ENCODE measurements around the gene MRPS30.
"Not testable (repeated sequence)": the region's sequence is repeated elsewhere in the genome, so short reads cannot be mapped to it uniquely, and the experiment has no call there.

MRPS30 gene

DNA sequence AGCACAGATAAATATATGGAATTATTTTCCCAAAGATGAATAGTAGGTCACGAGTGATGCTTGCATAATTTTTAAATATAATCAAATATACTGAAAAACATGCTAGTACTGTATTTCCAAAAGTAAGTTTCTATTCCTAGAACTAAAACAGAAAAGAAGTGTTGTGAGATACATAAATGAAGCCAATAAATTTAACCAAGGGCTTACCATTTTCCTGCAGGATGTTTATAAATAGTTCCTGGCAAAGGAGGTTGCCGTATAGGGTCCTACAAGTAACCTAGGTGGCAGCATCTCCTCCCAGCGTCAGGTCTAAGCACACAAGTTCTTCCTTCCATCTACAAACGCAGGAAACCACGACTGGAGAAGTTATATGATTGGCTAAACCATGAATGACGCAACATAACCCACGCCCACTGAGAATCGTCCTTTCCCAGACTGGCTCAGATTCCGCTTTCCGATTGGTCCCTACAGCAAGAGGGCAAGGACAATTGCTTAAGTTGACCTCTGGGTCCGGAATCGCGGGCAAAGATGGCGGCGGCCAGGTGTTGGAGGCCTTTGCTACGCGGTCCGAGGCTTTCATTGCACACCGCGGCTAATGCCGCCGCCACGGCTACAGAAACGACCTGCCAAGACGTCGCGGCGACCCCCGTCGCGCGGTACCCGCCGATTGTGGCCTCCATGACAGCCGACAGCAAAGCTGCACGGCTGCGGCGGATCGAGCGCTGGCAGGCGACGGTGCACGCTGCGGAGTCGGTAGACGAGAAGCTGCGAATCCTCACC lies at the start of gene MRPS30:
TSS of gene MRPS30 (plus strand) at position 513 of the 780 bp plus-strand sequence. CDS start at position 529, 16 bp downstream.
- peak; percentile 61 to 80 (median 70) for DNase-seq (ENCODE audit: low read depth in 3 of 3, low spot score in 1 of 3)

DNA sequence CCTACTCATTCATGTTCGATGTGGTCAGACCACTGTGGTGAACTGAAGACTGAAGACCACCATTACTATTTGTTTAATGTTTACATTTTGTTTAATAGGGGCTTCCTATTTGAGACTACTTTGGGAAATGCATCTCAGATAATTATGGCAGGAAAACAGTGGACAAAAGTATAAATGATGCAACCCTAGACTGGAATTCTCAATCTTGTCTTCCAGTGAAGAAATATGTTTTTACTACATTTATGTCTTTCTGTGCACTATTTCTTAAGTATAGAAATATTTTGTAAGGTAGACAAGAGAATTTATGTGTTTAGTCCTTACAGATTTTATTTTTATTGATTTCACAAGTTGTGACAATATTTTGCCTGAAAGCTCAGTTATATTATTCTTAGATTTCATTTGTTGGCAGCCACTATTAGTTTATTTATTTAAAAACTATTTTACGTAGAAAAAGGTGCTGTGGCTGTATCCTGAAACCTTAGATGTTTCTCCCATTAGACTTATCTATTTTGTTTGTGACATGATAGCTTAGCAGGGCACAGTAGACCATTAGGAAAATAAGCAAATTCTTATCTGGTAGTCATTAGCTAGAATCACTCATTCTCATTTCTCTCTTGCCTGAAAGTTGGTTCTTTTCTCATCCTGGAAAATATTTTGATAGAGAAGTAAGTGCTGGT lies 39.4 kb upstream of the MRPS30 start:
- DNase-seq (ENCODE audit: low read depth in 3 of 3, low spot score in 1 of 3), result no peak

DNA sequence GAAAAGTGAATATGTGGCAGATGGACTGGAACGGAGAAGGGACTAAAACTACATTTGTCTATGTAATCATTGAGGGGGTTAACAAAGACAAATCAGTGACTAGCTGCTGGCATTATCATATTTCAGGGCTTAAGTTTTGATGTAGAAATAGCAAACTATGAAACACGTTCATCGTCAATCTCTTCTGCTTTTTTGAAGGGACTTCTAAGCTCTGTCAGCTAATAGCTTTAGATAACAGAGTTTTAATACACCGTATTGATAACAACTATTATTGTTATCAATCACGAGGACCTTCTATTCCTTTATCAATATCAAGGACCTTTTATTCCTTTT lies 38.9 kb upstream of the MRPS30 start:
- no peak for DNase-seq (ENCODE audit: low read depth in 3 of 3, low spot score in 1 of 3)

DNA sequence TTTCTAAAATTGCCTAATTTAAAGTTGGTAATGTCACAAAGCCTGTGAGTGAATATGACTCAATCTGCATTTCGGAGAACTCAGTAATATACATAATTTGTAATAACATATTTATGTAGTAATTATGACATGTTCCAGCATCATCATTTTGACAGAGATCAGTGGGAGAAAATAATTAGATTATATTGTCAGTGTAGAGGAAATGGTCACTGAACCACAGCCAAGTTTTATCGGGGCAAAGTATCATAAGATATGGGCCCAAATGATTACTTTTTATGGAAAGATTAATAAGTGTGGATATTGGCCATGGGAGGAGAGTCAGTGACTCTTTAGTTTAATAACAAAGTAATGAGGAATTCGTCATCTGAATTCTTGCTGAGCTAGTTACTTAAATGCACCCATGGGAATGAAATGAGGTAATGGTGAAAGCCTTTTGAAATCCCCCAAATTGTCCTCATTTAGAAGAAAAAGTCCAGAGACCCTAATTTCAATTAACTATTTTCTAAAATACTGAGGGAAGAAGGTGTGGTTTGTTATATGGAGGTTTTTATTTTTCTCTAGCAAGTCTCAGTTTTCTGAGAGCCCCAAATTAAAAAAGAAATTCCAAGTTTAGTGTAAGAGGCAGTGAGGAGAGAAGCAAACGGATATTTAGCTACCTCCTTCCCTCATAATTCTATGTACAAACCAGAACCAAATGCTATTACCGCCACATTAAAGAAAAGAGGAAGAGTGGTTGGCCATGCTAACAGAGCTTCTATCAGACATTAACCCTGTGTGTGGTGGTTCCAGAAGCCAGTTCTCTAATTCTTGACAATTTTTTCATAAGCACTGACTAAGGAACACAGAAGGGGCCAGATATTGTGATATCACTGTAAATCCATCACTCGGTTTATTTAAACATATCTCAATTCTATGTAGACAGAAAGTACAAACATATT lies 37.7 kb upstream of the MRPS30 start:
- no peak for DNase-seq (ENCODE audit: low read depth in 3 of 3, low spot score in 1 of 3)

DNA sequence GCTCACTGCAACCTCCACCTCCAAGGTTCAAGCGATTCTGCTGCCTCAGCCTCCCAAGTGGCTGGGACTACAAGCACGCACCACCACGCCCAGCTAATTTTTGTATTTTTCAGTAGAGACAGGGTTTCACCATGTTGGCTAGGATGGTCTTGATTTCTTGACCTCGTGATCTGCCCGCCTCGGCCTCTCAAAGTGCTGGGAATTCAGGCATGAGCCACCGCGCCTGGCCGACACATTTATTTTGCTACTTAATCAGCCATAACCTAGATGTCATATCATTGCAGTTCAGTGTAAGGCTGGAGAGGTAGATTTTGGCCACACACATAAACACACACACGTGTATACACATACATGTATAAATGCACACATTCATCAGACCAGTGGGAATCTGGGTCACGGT lies 36.4 kb upstream of the MRPS30 start:
- not testable (repeated sequence) for DNase-seq (ENCODE audit: low read depth in 3 of 3, low spot score in 1 of 3)

DNA sequence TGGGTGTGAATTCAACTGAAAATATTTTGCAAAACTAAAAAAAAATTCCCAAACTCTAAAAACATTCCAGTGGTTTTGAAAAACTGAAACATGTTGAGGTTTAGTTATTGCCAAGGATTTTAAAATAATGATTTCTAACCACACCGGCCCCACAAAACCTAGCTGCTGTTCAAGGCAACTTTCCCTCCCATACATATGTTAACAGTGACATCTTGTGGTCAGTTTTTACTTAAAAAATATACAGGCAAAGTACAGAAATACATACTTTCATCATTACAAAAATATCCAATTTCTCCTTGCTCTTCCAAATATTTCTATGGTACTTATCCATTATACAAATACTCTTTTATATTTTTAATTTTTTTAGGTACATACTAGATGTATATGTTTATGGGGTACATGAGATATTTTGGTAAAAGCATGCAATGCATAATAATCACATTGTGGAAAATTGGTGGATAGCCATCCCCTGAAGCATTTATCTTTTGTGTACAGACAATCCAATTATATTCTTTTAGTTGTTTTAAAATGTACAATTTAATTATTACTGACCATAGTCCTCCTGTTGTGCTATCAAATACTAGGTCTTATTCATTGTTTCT lies 34.4 kb upstream of the MRPS30 start:
- DNase-seq (ENCODE audit: low read depth in 3 of 3, low spot score in 1 of 3), result no peak

DNA sequence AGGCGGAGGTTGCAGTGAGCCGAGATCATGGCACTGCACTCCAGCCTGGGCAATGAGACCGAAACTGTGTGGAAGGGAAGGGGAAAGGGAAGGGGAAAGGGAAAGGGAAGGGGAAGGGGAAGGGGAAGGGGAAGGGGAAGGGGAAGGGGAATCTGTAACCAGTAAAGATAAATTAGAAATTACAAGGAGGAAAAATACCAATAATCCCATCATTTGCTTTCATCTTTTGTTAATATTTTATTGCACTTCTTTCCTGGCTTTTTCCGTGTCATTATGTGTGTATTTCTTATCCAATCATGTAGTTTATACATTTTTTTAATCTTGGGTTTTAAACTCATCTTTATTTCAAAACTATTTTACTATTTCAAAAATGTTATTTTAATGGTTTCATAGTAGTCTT lies 29.6 kb upstream of the MRPS30 start:
- no peak for DNase-seq (ENCODE audit: low read depth in 3 of 3, low spot score in 1 of 3)

DNA sequence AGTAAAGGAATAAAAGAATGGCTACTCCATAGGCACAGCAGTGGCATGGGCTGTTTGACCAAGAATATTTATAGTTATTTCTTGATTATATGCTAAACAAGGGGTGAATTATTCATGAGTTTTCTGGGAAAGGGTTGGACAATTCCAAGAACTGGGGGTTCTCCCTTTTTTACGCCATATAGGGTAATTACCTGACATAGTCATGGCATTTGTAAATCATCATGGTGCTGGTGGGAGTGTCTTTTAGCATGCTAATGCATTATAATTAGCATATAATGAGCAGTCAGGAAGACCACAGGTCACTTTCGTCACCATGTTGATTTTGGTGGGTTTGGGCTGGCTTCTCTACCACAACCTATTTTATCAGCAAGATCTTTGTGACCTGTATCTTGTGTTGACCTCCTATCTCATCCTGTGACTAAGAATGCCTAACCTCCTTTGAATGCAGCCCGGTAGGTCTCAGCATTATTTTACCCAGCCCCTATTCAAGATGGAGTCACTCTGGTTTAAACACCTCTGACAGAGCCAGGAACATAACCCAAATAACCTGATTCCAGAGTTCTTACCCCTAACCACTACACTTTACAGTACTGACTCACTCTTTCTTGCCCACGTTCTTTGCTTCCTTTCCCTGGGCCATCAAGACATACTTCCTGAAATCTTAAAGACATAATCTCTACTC lies 25.0 kb upstream of the MRPS30 start:
- DNase-seq (ENCODE audit: low read depth in 3 of 3, low spot score in 1 of 3), result no peak

DNA sequence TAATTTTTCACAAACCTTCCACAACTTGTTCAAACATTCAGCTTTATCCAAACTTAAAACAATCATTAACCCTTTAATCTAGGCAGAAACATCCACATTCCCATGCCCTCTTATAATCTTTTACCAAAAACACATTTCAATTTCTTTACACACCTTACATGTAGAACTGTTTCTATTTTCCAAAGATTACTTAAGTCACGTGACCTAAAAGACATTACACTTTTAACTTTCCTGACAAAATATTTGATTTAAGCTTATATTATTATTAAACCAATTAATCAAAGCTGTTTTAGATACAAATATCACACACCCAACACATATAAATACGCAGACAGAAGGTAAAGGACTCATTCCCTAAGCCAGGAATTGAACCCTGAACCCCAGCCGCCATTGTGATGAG lies 21.0 kb upstream of the MRPS30 start:
- DNase-seq (ENCODE audit: low read depth in 3 of 3, low spot score in 1 of 3), result no peak

DNA sequence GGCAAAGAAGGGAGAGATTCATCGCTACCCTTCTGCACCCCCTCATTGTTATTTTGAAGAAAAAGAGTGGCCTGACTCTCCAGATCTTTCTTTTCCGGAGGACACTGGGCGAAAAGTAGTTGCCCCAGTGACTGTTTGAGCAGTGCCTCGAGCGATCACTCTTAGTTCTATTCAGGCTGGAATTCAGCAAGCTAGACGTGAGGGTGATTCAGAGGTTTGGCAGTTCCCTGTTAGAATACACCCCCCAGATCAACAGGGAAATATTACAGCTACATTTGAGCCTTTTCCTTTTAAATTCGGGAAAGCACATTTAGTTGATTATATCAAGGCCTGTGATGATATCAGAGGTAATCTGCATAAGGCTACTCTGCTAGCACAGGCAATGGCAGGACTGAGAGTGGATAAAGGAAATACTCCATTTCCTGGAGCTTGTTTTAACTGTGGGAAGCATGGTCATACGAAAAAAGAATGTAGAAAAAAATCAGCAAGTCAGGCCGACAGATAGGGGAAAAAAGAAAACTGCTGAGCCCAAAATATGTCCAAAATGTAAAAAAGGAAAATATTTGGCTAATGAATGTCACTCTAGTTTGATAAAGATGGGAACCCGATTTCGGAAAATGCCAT lies 19.3 kb upstream of the MRPS30 start:
- not testable (repeated sequence) for DNase-seq (ENCODE audit: low read depth in 3 of 3, low spot score in 1 of 3)

DNA sequence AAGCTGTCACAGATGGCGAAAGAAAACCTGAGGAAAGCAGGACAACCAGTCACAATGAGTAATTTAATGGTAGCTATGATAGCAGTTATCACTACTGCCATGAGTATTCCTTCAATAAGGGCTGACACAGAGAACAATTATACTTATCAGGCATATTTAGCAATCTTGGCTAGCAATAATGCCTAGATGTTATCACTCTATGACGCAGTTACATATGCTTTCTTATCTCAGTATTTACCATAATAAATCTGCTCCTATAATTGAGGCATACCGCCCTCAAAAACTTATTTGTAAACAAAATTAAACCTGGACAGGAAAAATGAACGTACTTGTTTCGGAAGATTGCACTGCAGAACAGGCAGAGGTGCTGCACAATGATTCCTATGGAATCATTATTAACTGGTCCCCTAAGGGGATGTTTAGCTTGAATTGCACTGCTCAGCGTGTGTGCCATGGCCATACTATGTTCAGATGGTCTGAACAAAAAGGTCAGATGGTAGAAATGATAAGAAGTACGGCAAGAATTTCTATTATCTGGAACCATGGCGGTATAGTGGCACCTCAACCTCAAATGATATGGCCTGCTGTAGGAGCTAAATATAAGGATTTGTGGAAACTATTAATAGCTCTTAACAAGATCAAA lies 16.6 kb upstream of the MRPS30 start:
- not testable (repeated sequence) for DNase-seq (ENCODE audit: low read depth in 3 of 3, low spot score in 1 of 3)

DNA sequence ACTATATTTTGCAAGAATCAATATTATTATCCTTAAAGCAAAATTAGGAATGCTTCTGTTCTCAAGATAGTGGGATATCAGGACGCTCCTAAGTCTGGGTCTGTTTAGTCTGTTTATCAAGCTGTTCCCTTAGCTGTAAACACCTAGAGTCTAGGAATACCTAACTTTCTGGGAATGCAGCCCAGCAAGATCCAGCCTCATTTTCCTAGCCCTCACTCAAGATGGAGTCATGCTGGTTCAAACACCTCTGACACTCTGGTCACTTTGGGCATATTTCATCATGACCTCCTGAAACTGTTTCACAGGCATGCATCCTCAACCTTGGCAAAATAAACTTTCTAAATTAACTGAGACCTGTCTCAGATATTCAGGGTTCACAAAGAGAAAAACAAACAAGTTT lies 14.4 kb upstream of the MRPS30 start:
- DNase-seq (ENCODE audit: low read depth in 3 of 3, low spot score in 1 of 3), result no peak

DNA sequence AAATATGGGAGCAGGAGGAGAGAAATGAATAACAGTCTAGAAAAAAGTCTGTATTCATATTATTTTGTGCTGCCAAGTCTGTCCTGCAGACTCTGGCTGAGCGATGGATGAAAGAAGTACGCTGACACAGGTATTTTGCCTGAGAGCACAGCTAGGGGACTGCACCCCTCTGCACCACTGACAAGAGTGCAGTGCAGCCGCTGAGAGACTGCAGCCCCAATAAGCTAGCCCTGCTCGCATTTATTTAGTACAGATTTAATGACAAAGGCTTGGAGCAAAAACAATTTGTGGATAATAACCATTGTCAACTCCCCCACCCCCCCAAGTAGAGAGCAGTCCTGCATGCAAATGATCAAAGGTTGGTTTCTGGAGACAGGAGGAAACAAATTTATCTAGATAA lies 13.3 kb upstream of the MRPS30 start:
- no peak for DNase-seq (ENCODE audit: low read depth in 3 of 3, low spot score in 1 of 3)

DNA sequence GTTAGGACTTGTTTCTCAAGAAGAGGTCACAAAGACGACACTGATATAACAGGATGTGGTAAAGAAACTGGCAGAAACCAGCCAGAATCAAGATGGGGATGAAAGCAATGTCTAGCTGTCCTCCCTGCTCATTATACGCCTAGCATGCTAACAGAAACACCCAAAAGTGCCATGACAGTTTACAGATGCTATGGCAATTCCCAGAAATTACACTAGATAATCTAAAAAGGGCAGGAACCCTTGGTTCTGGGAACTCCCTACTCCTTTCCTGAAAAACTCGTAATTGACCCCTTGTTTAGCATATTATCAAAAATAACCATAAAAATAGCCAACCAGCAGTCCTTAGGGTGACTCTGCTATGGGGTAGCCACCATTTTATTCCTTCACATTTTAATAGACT lies 10.9 kb upstream of the MRPS30 start:
- no peak for DNase-seq (ENCODE audit: low read depth in 3 of 3, low spot score in 1 of 3)

DNA sequence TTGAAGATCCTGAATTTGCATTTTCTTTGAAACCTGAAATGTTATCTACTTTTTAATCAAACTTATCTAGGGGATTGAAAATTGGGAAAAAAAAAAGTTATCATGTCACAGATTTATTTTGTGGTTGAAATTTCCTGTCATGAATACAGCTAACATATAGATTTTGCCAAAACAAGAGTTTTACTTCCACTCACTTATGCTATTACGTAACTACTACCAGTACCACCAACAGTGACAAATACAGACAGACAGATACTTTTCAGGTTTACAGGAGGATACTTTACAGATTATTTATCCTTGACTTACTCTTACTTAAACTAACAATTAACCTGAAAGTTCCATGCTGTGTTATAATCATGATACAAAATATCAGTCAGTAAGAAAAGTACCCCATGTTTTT lies 6.8 kb upstream of the MRPS30 start:
- DNase-seq (ENCODE audit: low read depth in 3 of 3, low spot score in 1 of 3), result no peak

DNA sequence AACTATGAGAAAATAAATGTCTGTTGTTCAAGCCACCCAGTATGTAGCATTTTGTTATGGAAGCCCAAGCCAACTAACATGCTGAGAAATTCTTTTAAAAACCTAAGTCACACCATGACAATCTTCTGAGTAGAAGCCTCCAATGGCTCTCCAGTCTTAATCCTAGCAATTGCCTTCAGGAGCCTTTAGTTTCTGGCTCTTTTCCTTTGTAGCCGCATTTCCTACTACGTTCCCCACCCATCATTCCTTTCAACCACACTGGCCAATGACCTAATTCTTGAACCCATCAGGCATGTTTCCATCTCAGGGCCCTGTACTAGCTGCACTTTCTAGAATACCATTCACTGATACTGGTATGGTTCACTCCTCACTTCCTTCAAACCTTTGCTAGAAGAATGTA lies 2.1 kb upstream of the MRPS30 start:
- DNase-seq (ENCODE audit: low read depth in 3 of 3, low spot score in 1 of 3), result no peak

DNA sequence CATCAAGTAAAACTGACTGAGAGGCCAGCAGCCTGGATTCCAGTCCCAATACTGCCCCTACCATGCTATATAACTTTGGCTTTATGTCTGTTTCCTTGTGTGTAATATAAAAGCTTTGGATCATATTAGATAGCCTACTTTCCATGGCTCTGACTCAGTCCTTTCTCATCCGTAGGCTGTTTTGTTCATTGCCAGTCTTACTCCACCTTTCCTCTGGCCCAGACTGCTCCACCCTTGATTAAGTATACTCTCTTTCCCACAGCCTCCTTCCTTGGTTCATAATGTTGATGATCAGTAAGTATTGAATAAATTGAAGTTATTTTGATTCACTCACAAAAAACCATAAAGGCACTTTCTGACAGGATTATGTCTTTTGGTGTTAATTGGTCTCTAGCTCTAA lies 1.5 kb upstream of the MRPS30 start:
- no peak for DNase-seq (ENCODE audit: low read depth in 3 of 3, low spot score in 1 of 3)

DNA sequence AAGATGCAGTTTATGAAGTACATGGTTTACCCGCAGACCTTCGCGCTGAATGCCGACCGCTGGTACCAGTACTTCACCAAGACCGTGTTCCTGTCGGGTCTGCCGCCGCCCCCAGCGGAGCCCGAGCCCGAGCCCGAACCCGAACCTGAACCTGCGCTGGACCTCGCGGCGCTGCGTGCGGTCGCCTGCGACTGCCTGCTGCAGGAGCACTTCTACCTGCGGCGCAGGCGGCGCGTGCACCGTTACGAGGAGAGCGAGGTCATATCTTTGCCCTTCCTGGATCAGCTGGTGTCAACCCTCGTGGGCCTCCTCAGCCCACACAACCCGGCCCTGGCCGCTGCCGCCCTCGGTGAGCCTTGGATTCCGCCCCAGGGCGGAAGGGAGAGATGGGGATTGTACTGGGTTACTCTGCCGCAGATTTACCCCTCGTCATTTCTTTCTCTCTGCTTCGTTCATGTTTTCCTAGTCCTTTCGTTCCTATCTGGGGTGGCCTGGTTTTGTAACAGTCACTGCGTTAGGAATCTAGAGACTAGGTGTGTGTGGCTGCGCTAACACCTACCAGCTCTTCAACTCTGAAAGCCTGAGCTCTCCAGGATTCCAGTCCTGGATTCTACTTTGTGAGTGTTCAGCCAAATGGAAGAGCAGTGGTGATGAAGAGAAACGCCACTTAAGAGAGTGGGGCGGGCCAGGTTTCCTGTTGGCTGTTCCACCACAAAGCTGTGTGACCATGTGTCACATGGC lies 638 bp downstream of the MRPS30 start:
- DNase-seq (ENCODE audit: low read depth in 3 of 3, low spot score in 1 of 3), result peak in 2 of 3 donors; percentile 0 to 2

DNA sequence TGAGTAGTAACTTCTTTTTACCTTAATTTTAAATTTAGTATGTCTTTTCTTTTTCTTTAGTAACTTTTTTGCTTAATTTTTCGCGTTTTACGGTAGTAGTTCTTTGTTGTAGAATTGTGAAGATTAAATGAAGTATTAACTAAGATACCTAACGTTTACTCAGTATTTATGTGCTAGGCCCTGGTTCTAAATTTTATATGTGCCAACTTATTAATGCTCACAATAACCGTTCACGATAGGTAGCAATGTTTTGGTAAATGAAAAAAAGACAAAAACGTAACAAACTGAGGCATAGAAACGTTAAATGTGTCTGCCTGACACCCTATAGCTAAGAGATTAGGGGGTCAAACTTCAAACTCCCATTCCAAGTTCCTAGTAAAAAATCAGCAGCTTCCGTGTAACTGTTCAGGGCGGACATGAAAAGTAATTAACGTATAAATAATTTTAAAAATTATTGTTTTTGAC lies 1.2 kb downstream of the MRPS30 start:
- DNase-seq (ENCODE audit: low read depth in 3 of 3, low spot score in 1 of 3), result no peak

Data from stimulated activated CD4-positive, alpha-beta T cell treated with anti-CD3 and anti-CD28 coated beads, TNF-alpha, amount 100 ng/mL, for 1 hour (primary cell).